T-helper 2 cell (primary cell): ENCODE results near the gene LYSMD1.

Source experiments
- DNase-seq, 5 experiments: peaks; one replicate each; pipeline versions ENCODE4 v3.0.0 to v3.0.0-alpha.2; 2012 to 2022

The LYSMD1 gene

GRCh38 chr1:151175041-151175741, 9.5 kb upstream of the LYSMD1 start:
- DNase-seq, result no peak

- DNase-seq, result no peak
Measured at GRCh38 chr1:151171190-151171589, 5.5 kb upstream of the LYSMD1 start.

DNA sequence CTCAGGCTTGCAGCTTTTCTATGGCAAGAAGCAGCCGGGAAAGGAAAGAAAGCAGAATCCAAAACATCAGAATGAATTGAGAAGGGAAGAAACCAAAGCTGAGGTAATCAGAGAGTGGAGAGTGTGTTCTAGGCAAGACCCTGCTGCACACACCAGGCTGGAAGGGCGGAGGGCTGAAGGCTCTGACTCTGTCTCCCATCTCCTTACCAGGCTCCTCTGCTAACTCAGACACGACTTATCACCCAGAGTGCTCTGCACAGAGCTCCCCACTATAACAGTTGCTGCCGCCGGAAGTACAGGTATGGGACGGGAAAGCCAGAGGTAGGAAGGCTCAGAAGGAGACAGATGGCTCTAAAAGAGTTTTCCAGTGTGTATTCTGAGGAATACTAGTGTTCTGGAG, 1.4 kb upstream of the LYSMD1 start:
- no peak for DNase-seq

DNA sequence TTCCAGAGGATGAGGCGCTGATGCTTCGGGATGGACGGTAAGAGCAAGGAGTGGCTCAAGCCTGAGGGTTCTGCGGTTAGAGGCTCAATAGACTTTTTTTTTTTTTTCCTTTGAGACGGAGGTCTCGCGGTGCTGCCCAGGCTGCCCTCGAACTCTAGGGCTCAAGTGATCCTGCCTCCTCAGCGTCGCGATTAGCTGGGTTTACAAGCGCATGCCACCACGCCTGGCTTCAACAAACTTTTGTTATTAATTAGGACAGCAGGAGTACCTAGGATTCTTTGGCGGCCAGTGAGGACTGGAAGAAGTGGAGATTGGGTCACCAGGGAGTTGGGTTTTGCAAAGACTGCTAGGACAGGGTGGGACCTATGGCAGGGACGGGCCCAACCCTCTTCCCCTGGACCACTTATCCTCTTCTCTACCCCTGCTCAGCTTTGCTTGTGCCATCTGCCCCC, 829 bp upstream of the LYSMD1 start:
- peak in 1 of 5 experiments; percentile 46 for DNase-seq

DNA sequence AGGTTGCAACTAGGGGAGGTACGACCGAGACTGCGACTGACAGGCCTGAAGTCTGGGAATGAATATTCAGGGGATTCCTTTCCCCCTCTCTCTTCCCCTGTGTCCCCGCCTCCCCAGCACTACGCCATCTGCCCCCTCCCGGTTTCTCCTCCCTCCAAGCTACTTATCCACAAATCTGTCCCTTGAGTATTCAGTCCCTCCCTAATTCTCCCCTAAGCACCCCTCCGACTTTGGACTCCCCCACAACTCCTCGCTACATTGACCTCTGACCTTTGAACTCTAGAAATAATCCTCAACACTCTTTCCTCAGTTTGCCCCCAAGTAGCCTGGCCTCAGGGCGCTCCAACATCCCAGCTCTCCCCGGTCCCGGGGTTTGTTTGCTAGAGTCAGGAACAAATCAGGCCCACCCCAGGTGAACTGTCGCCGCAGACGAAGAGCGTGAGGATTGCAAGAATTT, 393 bp downstream of the LYSMD1 start:
- DNase-seq, result no peak

GRCh38 chr1:151164732-151165280, 896 bp downstream of the LYSMD1 start:
- no peak for DNase-seq

DNA sequence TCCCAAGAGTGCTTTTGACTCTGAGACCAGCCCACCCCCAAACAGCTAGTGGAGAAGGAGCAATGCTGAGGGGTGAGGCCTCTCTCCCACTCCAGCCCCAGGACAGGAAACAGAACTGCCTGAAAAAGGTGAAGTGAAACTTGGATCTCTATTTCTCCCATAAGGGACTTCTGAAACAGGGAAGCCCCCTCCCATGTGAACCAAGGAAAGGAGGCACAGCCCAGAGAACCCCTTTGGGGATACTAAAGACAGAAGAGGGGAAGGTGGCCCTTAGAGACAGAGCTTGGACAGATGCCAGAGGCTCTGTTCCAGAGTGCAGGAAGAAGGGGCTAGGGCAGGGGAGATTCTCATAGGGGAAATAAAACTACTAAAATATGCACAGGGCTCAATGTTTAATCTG, 6.3 kb downstream of the LYSMD1 start:
- DNase-seq, result no peak

DNA sequence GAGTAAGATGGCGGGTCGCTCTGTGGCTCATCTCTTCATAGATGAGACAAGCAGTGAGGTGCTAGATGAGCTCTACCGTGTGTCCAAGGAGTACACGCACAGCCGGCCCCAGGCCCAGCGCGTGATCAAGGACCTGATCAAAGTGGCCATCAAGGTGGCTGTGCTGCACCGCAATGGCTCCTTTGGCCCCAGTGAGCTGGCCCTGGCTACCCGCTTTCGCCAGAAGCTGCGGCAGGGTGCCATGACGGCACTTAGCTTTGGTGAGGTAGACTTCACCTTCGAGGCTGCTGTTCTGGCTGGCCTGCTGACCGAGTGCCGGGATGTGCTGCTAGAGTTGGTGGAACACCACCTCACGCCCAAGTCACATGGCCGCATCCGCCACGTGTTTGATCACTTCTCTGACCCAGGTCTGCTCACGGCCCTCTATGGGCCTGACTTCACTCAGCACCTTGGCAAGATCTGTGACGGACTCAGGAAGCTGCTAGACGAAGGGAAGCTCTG, 6.9 kb downstream of the LYSMD1 start:
- DNase-seq, result no peak

DNA sequence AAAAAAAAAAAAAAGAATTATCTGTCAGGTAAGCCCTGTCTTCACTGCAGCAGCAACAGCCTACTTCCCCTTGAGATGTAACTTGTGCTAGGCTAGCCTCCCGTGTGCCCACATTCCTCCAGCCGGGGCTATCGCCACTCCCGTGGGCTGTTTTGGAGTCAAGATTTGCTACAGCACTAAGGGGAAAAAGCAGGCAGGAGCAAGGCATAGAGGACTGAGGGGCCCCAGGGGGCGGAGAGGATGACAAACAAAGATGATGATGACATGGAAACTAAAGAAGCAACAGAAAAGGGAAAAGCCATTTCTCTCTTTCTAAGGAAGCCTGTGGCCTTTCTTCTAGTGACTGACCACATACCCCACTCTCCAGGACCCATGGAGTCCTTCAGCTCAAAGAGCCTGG, 7.4 kb downstream of the LYSMD1 start:
- peak in 1 of 5 experiments; percentile 24 for DNase-seq

GRCh38 chr1:151157067-151157531, 8.6 kb downstream of the LYSMD1 start:
- peak in 4 of 5 experiments; percentile 28 to 91 (median 62) for DNase-seq

- DNase-seq, result peak; percentile 35 to 88 (median 65)
Measured at GRCh38 chr1:151156515-151156819, 9.2 kb downstream of the LYSMD1 start, which contains the start of gene TNFAIP8L2. Gene TNFAIP8L2 (plus strand): TSS chr1:151156649. CDS start chr1:151158698, 2,049 bp downstream.

- DNase-seq, result no peak
Measured at GRCh38 chr1:151147665-151148064, 18.0 kb downstream of the LYSMD1 start.

DNA sequence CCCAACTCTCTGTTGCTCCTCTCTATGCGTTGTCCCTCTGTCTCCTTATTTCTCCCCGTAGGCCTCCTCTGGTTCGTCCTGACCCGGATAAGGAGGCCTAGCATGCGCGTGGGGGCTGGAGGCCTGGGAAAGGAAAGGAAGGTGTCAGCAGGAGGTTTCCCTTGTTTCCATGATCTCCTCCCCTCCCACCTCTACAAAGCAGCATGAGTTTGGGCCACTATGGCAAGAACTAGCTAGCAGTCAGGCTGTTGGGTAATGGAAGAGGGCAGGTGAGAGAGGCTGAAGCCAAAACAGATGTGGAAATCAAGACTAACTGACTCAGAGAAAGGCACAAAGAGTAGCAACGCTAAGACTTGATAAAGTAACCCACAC, 18.6 kb downstream of the LYSMD1 start:
- no peak for DNase-seq

DNA sequence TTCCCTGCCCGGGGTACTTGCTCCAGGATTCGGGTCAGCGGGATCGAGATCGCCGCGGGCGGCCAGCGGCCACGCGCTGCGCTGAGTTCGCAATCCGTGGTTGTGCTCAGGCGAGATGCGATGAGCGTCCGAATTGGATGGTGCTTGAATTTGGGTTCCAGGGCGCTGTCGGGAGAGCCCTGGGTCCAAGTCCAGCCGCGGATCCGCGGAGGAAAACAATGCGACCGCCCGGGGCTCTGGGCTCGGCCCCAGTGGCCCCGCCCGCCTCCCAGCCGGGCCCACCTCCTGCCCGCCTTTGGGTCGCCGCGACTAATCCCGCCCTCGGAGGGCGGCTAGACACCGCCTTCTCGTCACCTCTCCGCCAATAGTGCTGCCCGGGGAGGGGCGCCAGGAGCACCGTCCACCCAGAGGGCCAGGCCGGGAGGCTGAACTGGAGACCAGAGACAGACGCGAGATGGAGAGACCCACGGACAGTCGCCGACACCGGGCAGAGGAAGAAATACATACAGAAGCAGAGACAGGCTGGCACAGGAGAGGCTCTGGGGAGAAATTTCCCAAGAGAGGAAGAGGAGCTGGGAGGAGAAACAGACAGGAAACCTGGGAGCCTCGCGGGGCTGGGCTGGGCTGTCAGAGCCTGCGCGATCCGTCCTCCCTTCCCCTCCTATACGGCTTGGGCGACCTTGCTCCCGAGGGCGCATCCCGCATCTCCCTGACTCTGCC, 19.1 kb downstream of the LYSMD1 start, which contains the start of gene SEMA6C:
TSS of gene SEMA6C (minus strand) at position 220 of the 720 bp plus-strand sequence. CDS start 4,010 bp downstream, outside the sequence.
- peak; percentile 72 to 85 (median 82) for DNase-seq

GRCh38 chr1:151146072-151146411, 19.7 kb downstream of the LYSMD1 start:
- DNase-seq, result no peak

- peak in 1 of 5 experiments; percentile 32 for DNase-seq
Measured at GRCh38 chr1:151145304-151146071, 20.2 kb downstream of the LYSMD1 start.

GRCh38 chr1:151144474-151145303, 21.0 kb downstream of the LYSMD1 start:
- no peak for DNase-seq

DNA sequence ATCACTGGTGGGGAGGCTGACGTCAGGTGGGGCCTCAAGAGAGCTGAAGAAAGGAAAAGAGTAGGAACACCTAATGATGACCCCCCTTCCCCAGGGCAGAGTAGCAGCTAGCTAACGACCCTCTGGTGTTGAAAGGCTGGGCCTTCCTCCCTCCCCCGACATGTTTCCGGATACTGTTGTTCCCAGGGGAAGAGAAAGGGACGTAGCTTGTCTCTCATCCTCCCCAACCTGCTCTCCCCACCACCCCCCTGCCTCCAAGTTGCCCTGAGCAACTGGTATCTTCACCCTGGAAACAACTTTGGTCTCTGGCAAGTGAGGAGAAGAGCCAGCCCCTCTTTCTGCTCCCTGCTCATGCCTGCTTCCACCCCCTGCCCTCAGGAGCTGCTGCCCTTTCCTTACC, 21.7 kb downstream of the LYSMD1 start:
- DNase-seq, result no peak

DNA sequence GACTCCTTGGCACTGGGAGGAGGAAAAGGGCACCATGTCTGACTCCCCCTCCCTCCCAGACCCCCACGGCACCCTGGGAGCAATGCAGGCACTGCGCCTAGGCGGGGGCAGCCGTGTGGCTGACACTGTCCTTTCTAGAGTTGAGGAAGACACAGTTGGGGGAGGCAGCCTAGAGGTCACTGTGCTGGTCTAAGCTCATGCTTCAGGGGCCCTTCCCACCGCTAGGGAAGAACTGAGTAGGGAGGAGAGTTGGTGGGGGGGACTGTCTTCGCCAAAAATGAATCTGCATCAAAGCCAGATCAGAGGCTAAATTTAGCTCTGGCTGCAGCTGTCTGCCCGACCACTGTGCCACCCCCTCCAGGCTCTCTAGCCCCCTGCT, 22.7 kb downstream of the LYSMD1 start:
- no peak for DNase-seq

GRCh38 chr1:151142411-151143056, 23.2 kb downstream of the LYSMD1 start:
- DNase-seq, result no peak

DNA sequence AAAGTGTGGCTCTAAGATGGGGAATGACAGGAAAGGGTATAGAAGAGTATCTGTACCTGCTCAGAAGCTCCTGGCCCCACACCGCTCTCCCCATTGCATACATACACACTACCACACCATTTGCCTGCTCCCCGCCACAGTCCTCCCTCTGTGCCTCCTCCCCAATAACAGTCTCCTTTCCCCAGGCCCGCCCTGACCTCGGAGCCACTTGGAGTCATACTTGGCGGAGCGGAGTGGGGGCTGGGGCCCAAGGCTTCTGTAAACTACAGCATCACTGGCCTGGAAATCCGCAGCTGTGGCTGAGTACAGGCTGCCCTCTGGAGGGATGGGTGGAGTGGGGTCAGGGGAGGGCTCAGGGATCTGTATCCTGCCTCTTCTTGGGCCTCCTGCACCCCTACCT, 27.9 kb downstream of the LYSMD1 start:
- no peak for DNase-seq
